Heart right ventricle (tissue), 16 donors: ENCODE data around the gene SMG6. TPM values are rescaled to one million over a fixed set of nuclear protein-coding genes. Genes with fewer than 3 reads are reported as not detected.
A peak's percentile ranks its signal among the peaks of the same experiment; 100 is the strongest.

Experiments
- ATAC-seq, 8 donors: fragments of 200-7000 bp; cut with Tn5 transposase; one replicate each; pipeline ENCODE4 v1.9.1; 2020; ENCODE audit warnings: mild to moderate bottlenecking in 8 of 8, moderate library complexity in 8 of 8, moderate number of reproducible peaks in 1 of 8
- DNase-seq, 2 donors: peaks; one replicate each; pipeline ENCODE4 v3.0.0-alpha.2; 2020
- H3K27ac ChIP-seq, 10 donors: fragments of 200-600 bp; sonication (generic) in 2 of 10; one replicate each; pipeline versions ENCODE4 v1.5.0 to v1.8.0; 2020 to 2022; ENCODE audit warnings: mild to moderate bottlenecking in 3 of 10
- H3K27me3 ChIP-seq, 7 donors: fragments of 200-600 bp; one replicate each; pipeline ENCODE4 v1.8.0; 2021 to 2022; ENCODE audit warnings: mild to moderate bottlenecking in 2 of 7
- H3K36me3 ChIP-seq, 9 donors: fragments of 200-600 bp; sonication (generic) in 1 of 9; one replicate each; pipeline versions ENCODE4 v1.5.0 to v1.8.0; 2020 to 2022; ENCODE audit warnings: mild to moderate bottlenecking in 2 of 9
- H3K4me1 ChIP-seq, 9 donors: fragments of 200-600 bp; sonication (generic) in 1 of 9; one replicate each; pipeline versions ENCODE4 v1.5.0 to v1.8.0; 2020 to 2022; ENCODE audit warnings: mild to moderate bottlenecking in 4 of 9
- H3K4me3 ChIP-seq, 10 donors: fragments of 200-600 bp; sonication (generic) in 2 of 10; one replicate each; pipeline versions ENCODE4 v1.5.0 to v1.8.0; 2020 to 2022; ENCODE audit warnings: mild to moderate bottlenecking in 7 of 10, moderate library complexity in 2 of 10
- H3K9me3 ChIP-seq, 11 donors: fragments of 200-600 bp in 10 of 11; sonication (generic) in 2 of 11; one replicate each; pipeline versions ENCODE4 v1.5.0 to v1.8.0; 2013 to 2022; ENCODE audit warnings: mild to moderate bottlenecking in 2 of 11, control low read depth in 1 of 11, moderate library complexity in 1 of 11
- WGBS, 2 donors: extraction: QIAGEN DNeasy Blood & Tissue Kit; methylation state at CpG; one replicate each; pipeline ENCODE4 v1.1.7; 2013; ENCODE audit warnings: inconsistent platforms in 1 of 2; 5-methylcytosine and 5-hydroxymethylcytosine counted together
- intact Hi-C, 10 donors: fragments of 100-400 bp; cut with DNase I; formaldehyde crosslinking; loops; one replicate each; pipeline versions ENCODE4 v1.11.1 to v1.14.2; 2022
- polyA plus RNA-seq, 2 donors: library from polyadenylated mRNA; stranded (reverse); fragments of 200-250 nt; gene quantifications; one replicate each; pipeline ENCODE4 v1.2.3, GENCODE V29; 2013
- total RNA-seq, 10 donors: library from RNA; stranded (reverse); fragmentation: NEBNext Ultra II Directional in 3 of 10; extraction: Animal tissue kit (Norgen Biotek cat#: 25700) in 3 of 10; gene quantifications; one replicate each; pipeline versions ENCODE4 v1.2.1 to v1.2.4, GENCODE V29; 2021 to 2023
- TF ChIP-seq, protein P1 (sequence below), 9 donors: fragments of 200-600 bp; sonication (generic) in 2 of 9; IDR thresholded peaks; one replicate each; pipeline versions ENCODE4 v1.5.0 to v1.8.0; 2021 to 2022; ENCODE audit warnings: antibody characterized with exemption in 9 of 9, mild to moderate bottlenecking in 5 of 9, moderate library complexity in 1 of 9
- donor health status: Arrhythmogenic right ventricular cardiomyopathy.
- donor health status: ischemic (EF 13 %, LVEDD 7.1; RV severe dilation, severe dysfunction).
- donor health status: healthy with polysubstance abuse.
- donor health status: DM: no; HTN: yes; CAD: no.
- donor health status: DM: no; HTN: no; CAD: no.
- donor health status: ischemic (EF 25% LVEDD 6.9; RV normal size, moderate dysfunction).
- donor health status: ischemic (EF 25% LVEDD 5.7; RV mildly dilated, moderate dysfunction).
- donor health status: healthy.
- donor health status: DM: yes; HTN: yes; CAD: no.
- donor health status: Ischemic cardiomyopathy.
- donor health status: ischemic (EF 35%, LVEDD 5.7; RV mildly dilated, moderate dysfunction).
- donor health status: nonischemic (EF 11% LVEDD 7.7; RV severe dilation, severe dysfunction).
- donor health status: DM: yes; HTN: yes; CAD: no.
- donor health status: PGD.
- donor health status: ischemic (EF 29% LVEDD 5.4; RV normal size, mild dysfunction).
- donor health status: nonischemic (EF 23%, LVEDD 6.1; RV moderate dilation, normal function).

The SMG6 gene
- total and polyA plus RNA-seq, 12 donors: 13.6 to 28.1 (median 19.6) TPM

- Histone ChIP-seq H3K9me3 (no peaks in the 10 kb centered on the region), H3K27ac (peak overlapping the region; percentile 78 to 97 (median 93)), H3K27me3 (peaks cover 0 to 66% (median 12%) of the 10 kb centered on the region in 7 donors), H3K4me1 (peaks cover 28 to 73% (median 58%) of the 10 kb centered on the region in 9 donors), H3K36me3 (peaks cover 0 to 48% (median 0%) of the 10 kb centered on the region in 9 donors), H3K4me3 (peak overlapping the region; percentile 22 to 83 (median 71))
- ATAC-seq (no peak), DNase-seq (no peak)
- TF ChIP-seq, protein P1, sequence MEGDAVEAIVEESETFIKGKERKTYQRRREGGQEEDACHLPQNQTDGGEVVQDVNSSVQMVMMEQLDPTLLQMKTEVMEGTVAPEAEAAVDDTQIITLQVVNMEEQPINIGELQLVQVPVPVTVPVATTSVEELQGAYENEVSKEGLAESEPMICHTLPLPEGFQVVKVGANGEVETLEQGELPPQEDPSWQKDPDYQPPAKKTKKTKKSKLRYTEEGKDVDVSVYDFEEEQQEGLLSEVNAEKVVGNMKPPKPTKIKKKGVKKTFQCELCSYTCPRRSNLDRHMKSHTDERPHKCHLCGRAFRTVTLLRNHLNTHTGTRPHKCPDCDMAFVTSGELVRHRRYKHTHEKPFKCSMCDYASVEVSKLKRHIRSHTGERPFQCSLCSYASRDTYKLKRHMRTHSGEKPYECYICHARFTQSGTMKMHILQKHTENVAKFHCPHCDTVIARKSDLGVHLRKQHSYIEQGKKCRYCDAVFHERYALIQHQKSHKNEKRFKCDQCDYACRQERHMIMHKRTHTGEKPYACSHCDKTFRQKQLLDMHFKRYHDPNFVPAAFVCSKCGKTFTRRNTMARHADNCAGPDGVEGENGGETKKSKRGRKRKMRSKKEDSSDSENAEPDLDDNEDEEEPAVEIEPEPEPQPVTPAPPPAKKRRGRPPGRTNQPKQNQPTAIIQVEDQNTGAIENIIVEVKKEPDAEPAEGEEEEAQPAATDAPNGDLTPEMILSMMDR (IDR thresholded peaks at IDR 0.05): peak in 3 of 9 donors; percentile 12 to 22 (median 14)
- WGBS, 2 donors: 23% methylated on average over 84 to 85 of the region's 85 CpGs
- intact Hi-C loops: loop anchor here in 7 of 10 donors (5.0 to 10.0 kb wide), 7 partner anchors 36 to 338 kb away; no protein-coding TSS in a partner anchor
Observed at GRCh38 chr17:2056206-2057174, 247.1 kb downstream of the SMG6 start.

GRCh38 chr17:2055292-2056205 lies 248.0 kb downstream of the SMG6 start:
- intact Hi-C loops: loop anchor here in 9 of 10 donors (1.0 to 10.0 kb wide), 10 partner anchors 37 to 339 kb away; no protein-coding TSS in a partner anchor
- H3K27ac ChIP-seq: peak overlapping the region; percentile 78 to 97 (median 93)
- ATAC-seq: peak in 4 of 8 donors; percentile 0 to 12 (median 3)
- H3K27me3 ChIP-seq: peaks cover 0 to 75% (median 17%) of the 10 kb centered on the region in 7 donors
- TF ChIP-seq, protein P1 (IDR thresholded peaks at IDR 0.05): no peak
- WGBS, 2 donors: 6 to 8% methylated on average over 73 to 113 of the region's 113 CpGs
- DNase-seq: peak in 1 of 2 donors; percentile 68
- no peaks in the 10 kb centered on the region for H3K9me3 ChIP-seq
- H3K4me1 ChIP-seq: peaks cover 30 to 73% (median 58%) of the 10 kb centered on the region in 9 donors
- peaks cover 0 to 39% (median 0%) of the 10 kb centered on the region in 9 donors for H3K36me3 ChIP-seq
- H3K4me3 ChIP-seq: peak overlapping the region; percentile 50 to 83 (median 72)

DNA sequence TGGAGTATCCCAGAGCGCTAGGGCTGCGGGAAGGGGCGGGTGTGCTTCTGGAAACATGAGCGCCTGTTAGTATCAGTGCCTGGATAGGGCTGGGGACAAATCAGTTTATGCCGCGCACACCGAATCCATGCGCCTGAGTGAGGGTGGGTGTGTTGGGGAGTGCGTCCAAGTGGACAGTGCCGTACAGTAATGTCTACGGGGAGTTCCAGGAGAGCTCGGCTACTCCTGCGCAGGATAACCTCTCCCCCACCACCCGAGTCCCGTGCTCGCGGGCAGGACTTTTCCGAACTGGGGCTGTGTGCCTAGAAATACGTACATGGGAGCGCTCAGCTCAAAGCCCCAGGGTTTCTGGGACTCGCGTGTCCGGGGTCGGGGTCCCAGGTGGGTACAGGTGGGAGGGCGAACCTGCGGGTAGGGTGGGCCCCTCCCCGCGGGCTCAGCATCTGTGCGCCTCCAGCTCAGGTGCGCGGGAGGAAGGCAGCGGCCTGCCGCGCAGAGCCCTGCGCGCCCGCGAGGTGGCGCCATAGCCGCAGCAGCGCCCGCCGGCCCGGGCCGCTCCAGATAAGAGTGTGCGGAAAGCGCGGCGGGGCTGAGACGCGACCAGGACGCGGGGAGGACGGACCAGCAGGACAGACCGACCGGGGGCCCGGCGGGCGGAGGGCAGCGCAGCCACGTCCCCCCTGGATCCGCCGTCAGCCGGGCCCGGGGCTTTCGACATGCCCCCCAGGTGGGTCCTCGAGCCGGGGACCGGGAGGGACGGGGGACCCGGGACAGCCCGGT lies 248.9 kb downstream of the SMG6 start, which contains the start of gene HIC1:
HIC1 (plus strand) TSS at position 592 of the 780 bp plus-strand sequence. CDS start 1,588 bp downstream, outside the sequence.
- TF ChIP-seq, protein P1 (IDR thresholded peaks at IDR 0.05): peak; percentile 93 to 99 (median 98)
- ATAC-seq: peak; percentile 57 to 71 (median 60)
- peak; percentile 79 to 85 for DNase-seq
- peaks cover 0 to 80% (median 17%) of the 10 kb centered on the region in 7 donors for H3K27me3 ChIP-seq
- no peaks in the 10 kb centered on the region for H3K9me3 ChIP-seq
- intact Hi-C loops: loop anchor here (1.0 to 10.0 kb wide), 11 partner anchors 38 to 340 kb away; no protein-coding TSS in a partner anchor
- peak within 1 kb of the TSS; percentile 78 to 97 (median 93) for H3K27ac ChIP-seq
- H3K4me3 ChIP-seq: peak within 1 kb of the TSS; percentile 50 to 83 (median 72)
- peaks cover 22 to 69% (median 53%) of the 10 kb centered on the region in 9 donors for H3K4me1 ChIP-seq
- 2 to 3% methylated on average over 71 to 72 of the region's 72 CpGs for WGBS, 2 donors
- H3K36me3 ChIP-seq: peaks cover 0 to 30% (median 0%) of the 10 kb centered on the region in 9 donors
